WTC11 (cell line): ENCODE measurements around the gene RDH12. TPM values are rescaled to one million over a fixed set of nuclear protein-coding genes. Genes with fewer than 3 reads are reported as not detected.

Source experiments
- ATAC-seq: fragments of 200-7000 bp; cut with Tn5 transposase; 2 replicates; pipeline ENCODE4 v1.10.0; 2021; ENCODE audit warnings: mild to moderate bottlenecking, moderate library complexity
- CTCF ChIA-PET: fragments of 300-600 bp; sonication (Branson Sonifier 250); formaldehyde crosslinking; loops from one replicate; lab custom pipeline; 2021; ENCODE audit warnings: antibody characterized with exemption; lab: Charles Lee
- POLR2A ChIA-PET: fragments of 350-600 bp; sonication (Branson Sonifier 250); formaldehyde crosslinking; loops from one replicate; lab custom pipeline; 2021; ENCODE audit warnings: antibody characterized with exemption; lab: Charles Lee
- DNase-seq: peaks from one replicate; pipeline ENCODE4 v3.0.0; 2021; ENCODE audit warnings: low spot score
- H3K27ac Mint-ChIP-seq: 2 replicates; pipeline ENCODE4 v1.8.0; 2021; ENCODE audit warnings: mixed read lengths
- H3K27me3 Mint-ChIP-seq: 2 replicates; pipeline ENCODE4 v1.8.0; 2021; ENCODE audit warnings: low read depth, mild to moderate bottlenecking, moderate library complexity, mixed read lengths
- H3K36me3 Mint-ChIP-seq: 2 replicates; pipeline ENCODE4 v1.8.0; 2021; ENCODE audit warnings: mixed read lengths
- H3K4me1 Mint-ChIP-seq: 2 replicates; pipeline ENCODE4 v1.8.0; 2022; ENCODE audit warnings: mixed read lengths
- H3K4me3 Mint-ChIP-seq: 2 replicates; pipeline ENCODE4 v1.8.0; 2021; ENCODE audit warnings: mild to moderate bottlenecking, moderate library complexity, mixed read lengths
- H3K9me3 Mint-ChIP-seq: 2 replicates; pipeline ENCODE4 v1.8.0; 2021; ENCODE audit warnings: mixed read lengths
- ATF1 ChIP-seq: sonication (generic); formaldehyde crosslinking; IDR thresholded peaks from 2 replicates; pipeline ENCODE4 v1.8.1; 2023; ENCODE audit warnings: mild to moderate bottlenecking, moderate library complexity, missing genetic modification reagents
- ESRRA ChIP-seq: sonication (generic); formaldehyde crosslinking; IDR thresholded peaks from 2 replicates; pipeline ENCODE4 v1.8.1; 2022; ENCODE audit warnings: mild to moderate bottlenecking, missing genetic modification reagents, borderline replicate concordance
- FOXJ3 ChIP-seq: sonication (generic); formaldehyde crosslinking; IDR thresholded peaks from 2 replicates; pipeline ENCODE4 v1.9.0; 2021; ENCODE audit warnings: missing genetic modification reagents, mild to moderate bottlenecking, borderline replicate concordance
- FOXP1 ChIP-seq: sonication (generic); formaldehyde crosslinking; IDR thresholded peaks from 2 replicates; pipeline ENCODE4 v1.8.0; 2022; ENCODE audit warnings: missing genetic modification reagents, mild to moderate bottlenecking, moderate library complexity, borderline replicate concordance
- GABPB1 ChIP-seq: sonication (generic); formaldehyde crosslinking; IDR thresholded peaks from 2 replicates; pipeline ENCODE4 v1.8.1; 2023; ENCODE audit warnings: mild to moderate bottlenecking, missing genetic modification reagents
- GTF2I ChIP-seq: fragments of 250-450 bp; sonication (Bioruptor Pico); conservative IDR thresholded peaks from 2 replicates; pipeline ENCODE4 v1.4.0; 2021; ENCODE audit warnings: mild to moderate bottlenecking
- HMGA2 ChIP-seq: fragments of 250-450 bp; sonication (Bioruptor Pico); IDR thresholded peaks from 2 replicates; pipeline ENCODE4 v1.4.0; 2021; ENCODE audit warnings: mild to moderate bottlenecking, moderate library complexity
- IRF2 ChIP-seq: sonication (generic); formaldehyde crosslinking; IDR thresholded peaks from 2 replicates; pipeline ENCODE4 v1.8.0; 2022; ENCODE audit warnings: low read depth, missing genetic modification reagents, borderline replicate concordance
- MAX ChIP-seq: sonication (generic); formaldehyde crosslinking; IDR thresholded peaks from 2 replicates; pipeline ENCODE4 v1.8.0; 2022; ENCODE audit warnings: mild to moderate bottlenecking, missing genetic modification reagents
- NFYB ChIP-seq: sonication (generic); formaldehyde crosslinking; conservative IDR thresholded peaks from 2 replicates; pipeline ENCODE4 v1.8.0; 2022; ENCODE audit warnings: low read depth, missing genetic modification reagents
- NR2C2 ChIP-seq: sonication (generic); formaldehyde crosslinking; IDR thresholded peaks from 2 replicates; pipeline ENCODE4 v1.8.0; 2022; ENCODE audit warnings: mild to moderate bottlenecking, missing genetic modification reagents
- OVOL2 ChIP-seq: fragments of 250-450 bp; sonication (Bioruptor Pico); IDR thresholded peaks from 2 replicates; pipeline ENCODE4 v1.9.0; 2021; ENCODE audit warnings: mild to moderate bottlenecking, borderline replicate concordance
- PRRX2 ChIP-seq: fragments of 250-450 bp; sonication (Bioruptor Pico); IDR thresholded peaks from 2 replicates; pipeline ENCODE4 v1.8.0; 2021; ENCODE audit warnings: mild to moderate bottlenecking
- RORB ChIP-seq: fragments of 250-450 bp; sonication (Bioruptor Pico); IDR thresholded peaks from 2 replicates; pipeline ENCODE4 v1.9.0; 2021; ENCODE audit warnings: mild to moderate bottlenecking
- SOX15 ChIP-seq: fragments of 250-450 bp; sonication (Bioruptor Pico); IDR thresholded peaks from 2 replicates; pipeline ENCODE4 v1.9.0; 2021; ENCODE audit warnings: mild to moderate bottlenecking
- TEAD4 ChIP-seq: sonication (generic); formaldehyde crosslinking; IDR thresholded peaks from 2 replicates; pipeline ENCODE4 v1.8.0; 2022; ENCODE audit warnings: mild to moderate bottlenecking, missing genetic modification reagents
- USF1 ChIP-seq: sonication (generic); formaldehyde crosslinking; IDR thresholded peaks from 2 replicates; pipeline ENCODE4 v1.8.0; 2022; ENCODE audit warnings: mild to moderate bottlenecking, missing genetic modification reagents
- ZNF121 ChIP-seq: sonication (generic); formaldehyde crosslinking; IDR thresholded peaks from 2 replicates; pipeline ENCODE4 v1.8.0; 2023; ENCODE audit warnings: missing genetic modification reagents
- ZNF138 ChIP-seq: sonication (generic); formaldehyde crosslinking; conservative IDR thresholded peaks from 2 replicates; pipeline ENCODE4 v1.8.1; 2022; ENCODE audit warnings: mild to moderate bottlenecking, moderate library complexity, missing genetic modification reagents
- ZNF219 ChIP-seq: sonication (generic); formaldehyde crosslinking; IDR thresholded peaks from 2 replicates; pipeline ENCODE4 v1.8.0; 2023; ENCODE audit warnings: missing genetic modification reagents, mild to moderate bottlenecking, borderline replicate concordance
- ZNF263 ChIP-seq: sonication (generic); formaldehyde crosslinking; IDR thresholded peaks from 2 replicates; pipeline ENCODE4 v1.8.1; 2022; ENCODE audit warnings: low read depth, mild to moderate bottlenecking, moderate library complexity, missing genetic modification reagents
- ZNF396 ChIP-seq: fragments of 250-450 bp; sonication (Bioruptor Pico); IDR thresholded peaks from 2 replicates; pipeline ENCODE4 v1.8.0; 2021; ENCODE audit warnings: mild to moderate bottlenecking, moderate library complexity, borderline replicate concordance
- total RNA-seq: library from RNA; stranded (reverse); gene quantifications from 3 replicates; pipeline ENCODE4 v1.2.3, GENCODE V29; 2021
- TF ChIP-seq, protein P1 (sequence below): fragments of 250-450 bp; sonication (Bioruptor Pico); IDR thresholded peaks from 2 replicates; pipeline ENCODE4 v1.9.0; 2021; ENCODE audit warnings: mild to moderate bottlenecking
- TF ChIP-seq, protein P2 (sequence below): sonication (generic); formaldehyde crosslinking; IDR thresholded peaks from 2 replicates; pipeline ENCODE4 v1.8.1; 2023; ENCODE audit warnings: mild to moderate bottlenecking, missing genetic modification reagents
- TF ChIP-seq, protein P3 (sequence below): sonication (generic); formaldehyde crosslinking; IDR thresholded peaks from 2 replicates; pipeline ENCODE4 v1.8.0; 2023; ENCODE audit warnings: missing genetic modification reagents, mild to moderate bottlenecking, borderline replicate concordance

Gene RDH12
- total RNA-seq, 1 experiment from 2014 or later, result 0.77 TPM

DNA sequence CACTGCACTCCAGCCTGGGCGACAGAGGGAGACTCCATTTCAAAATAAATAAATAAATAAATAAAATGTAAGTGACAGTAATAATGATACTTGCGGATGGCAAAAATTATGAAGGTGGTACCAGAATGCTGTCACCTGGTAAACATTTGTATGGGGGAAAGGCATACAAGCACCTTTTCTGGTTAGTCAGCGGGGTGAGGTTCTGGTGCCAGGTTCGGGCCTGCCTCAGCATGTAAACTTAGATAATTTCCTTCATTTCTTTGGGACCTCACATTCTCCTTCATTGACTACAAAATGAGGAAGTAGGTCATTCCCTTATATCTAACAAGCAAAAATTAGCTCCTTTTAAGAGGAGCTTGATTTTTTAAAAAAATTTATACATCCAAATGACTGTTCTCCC lies 38.1 kb upstream of the RDH12 start (continued):
- no peak for TF ChIP-seq MAX (CRISPR knock-in tag)
- TF ChIP-seq, protein P1, sequence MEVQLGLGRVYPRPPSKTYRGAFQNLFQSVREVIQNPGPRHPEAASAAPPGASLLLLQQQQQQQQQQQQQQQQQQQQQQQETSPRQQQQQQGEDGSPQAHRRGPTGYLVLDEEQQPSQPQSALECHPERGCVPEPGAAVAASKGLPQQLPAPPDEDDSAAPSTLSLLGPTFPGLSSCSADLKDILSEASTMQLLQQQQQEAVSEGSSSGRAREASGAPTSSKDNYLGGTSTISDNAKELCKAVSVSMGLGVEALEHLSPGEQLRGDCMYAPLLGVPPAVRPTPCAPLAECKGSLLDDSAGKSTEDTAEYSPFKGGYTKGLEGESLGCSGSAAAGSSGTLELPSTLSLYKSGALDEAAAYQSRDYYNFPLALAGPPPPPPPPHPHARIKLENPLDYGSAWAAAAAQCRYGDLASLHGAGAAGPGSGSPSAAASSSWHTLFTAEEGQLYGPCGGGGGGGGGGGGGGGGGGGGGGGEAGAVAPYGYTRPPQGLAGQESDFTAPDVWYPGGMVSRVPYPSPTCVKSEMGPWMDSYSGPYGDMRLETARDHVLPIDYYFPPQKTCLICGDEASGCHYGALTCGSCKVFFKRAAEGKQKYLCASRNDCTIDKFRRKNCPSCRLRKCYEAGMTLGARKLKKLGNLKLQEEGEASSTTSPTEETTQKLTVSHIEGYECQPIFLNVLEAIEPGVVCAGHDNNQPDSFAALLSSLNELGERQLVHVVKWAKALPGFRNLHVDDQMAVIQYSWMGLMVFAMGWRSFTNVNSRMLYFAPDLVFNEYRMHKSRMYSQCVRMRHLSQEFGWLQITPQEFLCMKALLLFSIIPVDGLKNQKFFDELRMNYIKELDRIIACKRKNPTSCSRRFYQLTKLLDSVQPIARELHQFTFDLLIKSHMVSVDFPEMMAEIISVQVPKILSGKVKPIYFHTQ (CRISPR knock-in tag), result no peak
- no peak for TF ChIP-seq RORB (CRISPR knock-in tag)
- no peak for TF ChIP-seq NR2C2 (CRISPR knock-in tag)
- TF ChIP-seq, protein P2, sequence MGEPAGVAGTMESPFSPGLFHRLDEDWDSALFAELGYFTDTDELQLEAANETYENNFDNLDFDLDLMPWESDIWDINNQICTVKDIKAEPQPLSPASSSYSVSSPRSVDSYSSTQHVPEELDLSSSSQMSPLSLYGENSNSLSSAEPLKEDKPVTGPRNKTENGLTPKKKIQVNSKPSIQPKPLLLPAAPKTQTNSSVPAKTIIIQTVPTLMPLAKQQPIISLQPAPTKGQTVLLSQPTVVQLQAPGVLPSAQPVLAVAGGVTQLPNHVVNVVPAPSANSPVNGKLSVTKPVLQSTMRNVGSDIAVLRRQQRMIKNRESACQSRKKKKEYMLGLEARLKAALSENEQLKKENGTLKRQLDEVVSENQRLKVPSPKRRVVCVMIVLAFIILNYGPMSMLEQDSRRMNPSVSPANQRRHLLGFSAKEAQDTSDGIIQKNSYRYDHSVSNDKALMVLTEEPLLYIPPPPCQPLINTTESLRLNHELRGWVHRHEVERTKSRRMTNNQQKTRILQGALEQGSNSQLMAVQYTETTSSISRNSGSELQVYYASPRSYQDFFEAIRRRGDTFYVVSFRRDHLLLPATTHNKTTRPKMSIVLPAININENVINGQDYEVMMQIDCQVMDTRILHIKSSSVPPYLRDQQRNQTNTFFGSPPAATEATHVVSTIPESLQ (CRISPR knock-in tag), result no peak
- TF ChIP-seq ESRRA (CRISPR knock-in tag), result no peak
- no peak for TF ChIP-seq ATF1
- TF ChIP-seq PRRX2 (CRISPR knock-in tag), result no peak
- TF ChIP-seq FOXJ3 (CRISPR knock-in tag), result no peak
- TF ChIP-seq, all 79 proteins: peak for 0

- no peak overlapping the region for H3K4me3 Mint-ChIP-seq
- ATAC-seq (no peak), DNase-seq (no peak)
- POLR2A ChIA-PET, result interaction anchor here (1.3 kb wide), 1 partner anchor 30 kb away, joined by 4 read pairs; the partner anchor contains the start of gene RDH11
- H3K36me3 Mint-ChIP-seq, result peaks cover 5% of the 10 kb centered on the region
- H3K9me3 Mint-ChIP-seq, result no peaks in the 10 kb centered on the region
- H3K27me3 Mint-ChIP-seq, result no peaks in the 10 kb centered on the region
- peak overlapping the region; percentile 37; the same call in 1 of the 2 replicates for H3K27ac Mint-ChIP-seq
- CTCF ChIA-PET, result interaction anchor here (0.9 to 4.0 kb wide), 6 partner anchors 37 to 238 kb away, joined by 3 to 49 read pairs (median 4); partner anchors contain the start of genes ARG2 and PIGH
- H3K4me1 Mint-ChIP-seq, result peaks cover 13% of the 10 kb centered on the region
- TF ChIP-seq NR2C2 (CRISPR knock-in tag) (no peak), IRF2 (CRISPR knock-in tag) (no peak), NFYB (CRISPR knock-in tag) (no peak), FOXP1 (CRISPR knock-in tag) (no peak), ZNF121 (no peak), OVOL2 (CRISPR knock-in tag) (no peak), SOX15 (CRISPR knock-in tag) (no peak), GTF2I (CRISPR knock-in tag) (no peak), HMGA2 (CRISPR knock-in tag) (no peak), ZNF138 (no peak), GABPB1 (CRISPR knock-in tag) (no peak), ZNF263 (no peak), USF1 (no peak), ZNF396 (CRISPR knock-in tag) (no peak), ZNF219 (CRISPR knock-in tag) (no peak), TEAD4 (no peak)
- TF ChIP-seq, protein P3, sequence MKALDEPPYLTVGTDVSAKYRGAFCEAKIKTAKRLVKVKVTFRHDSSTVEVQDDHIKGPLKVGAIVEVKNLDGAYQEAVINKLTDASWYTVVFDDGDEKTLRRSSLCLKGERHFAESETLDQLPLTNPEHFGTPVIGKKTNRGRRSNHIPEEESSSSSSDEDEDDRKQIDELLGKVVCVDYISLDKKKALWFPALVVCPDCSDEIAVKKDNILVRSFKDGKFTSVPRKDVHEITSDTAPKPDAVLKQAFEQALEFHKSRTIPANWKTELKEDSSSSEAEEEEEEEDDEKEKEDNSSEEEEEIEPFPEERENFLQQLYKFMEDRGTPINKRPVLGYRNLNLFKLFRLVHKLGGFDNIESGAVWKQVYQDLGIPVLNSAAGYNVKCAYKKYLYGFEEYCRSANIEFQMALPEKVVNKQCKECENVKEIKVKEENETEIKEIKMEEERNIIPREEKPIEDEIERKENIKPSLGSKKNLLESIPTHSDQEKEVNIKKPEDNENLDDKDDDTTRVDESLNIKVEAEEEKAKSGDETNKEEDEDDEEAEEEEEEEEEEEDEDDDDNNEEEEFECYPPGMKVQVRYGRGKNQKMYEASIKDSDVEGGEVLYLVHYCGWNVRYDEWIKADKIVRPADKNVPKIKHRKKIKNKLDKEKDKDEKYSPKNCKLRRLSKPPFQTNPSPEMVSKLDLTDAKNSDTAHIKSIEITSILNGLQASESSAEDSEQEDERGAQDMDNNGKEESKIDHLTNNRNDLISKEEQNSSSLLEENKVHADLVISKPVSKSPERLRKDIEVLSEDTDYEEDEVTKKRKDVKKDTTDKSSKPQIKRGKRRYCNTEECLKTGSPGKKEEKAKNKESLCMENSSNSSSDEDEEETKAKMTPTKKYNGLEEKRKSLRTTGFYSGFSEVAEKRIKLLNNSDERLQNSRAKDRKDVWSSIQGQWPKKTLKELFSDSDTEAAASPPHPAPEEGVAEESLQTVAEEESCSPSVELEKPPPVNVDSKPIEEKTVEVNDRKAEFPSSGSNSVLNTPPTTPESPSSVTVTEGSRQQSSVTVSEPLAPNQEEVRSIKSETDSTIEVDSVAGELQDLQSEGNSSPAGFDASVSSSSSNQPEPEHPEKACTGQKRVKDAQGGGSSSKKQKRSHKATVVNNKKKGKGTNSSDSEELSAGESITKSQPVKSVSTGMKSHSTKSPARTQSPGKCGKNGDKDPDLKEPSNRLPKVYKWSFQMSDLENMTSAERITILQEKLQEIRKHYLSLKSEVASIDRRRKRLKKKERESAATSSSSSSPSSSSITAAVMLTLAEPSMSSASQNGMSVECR (CRISPR knock-in tag), result no peak
These were observed 35.8 kb upstream of the RDH12 start for GRCh38 chr14:67665868-67666267.
